ENCODE results near the gene CTSH. TPM values are rescaled to one million over a fixed set of nuclear protein-coding genes. Genes with fewer than 3 reads are reported as not detected.
A peak's percentile ranks its signal among the peaks of the same experiment; 100 is the strongest.
"Not testable (repeated sequence)": the region's sequence is repeated elsewhere in the genome, so short reads cannot be mapped to it uniquely, and the experiment has no call there.

Gene CTSH
- total RNA-seq, 4 donors from 2014 or later = 72.9 to 280 (median 111) TPM

DNA sequence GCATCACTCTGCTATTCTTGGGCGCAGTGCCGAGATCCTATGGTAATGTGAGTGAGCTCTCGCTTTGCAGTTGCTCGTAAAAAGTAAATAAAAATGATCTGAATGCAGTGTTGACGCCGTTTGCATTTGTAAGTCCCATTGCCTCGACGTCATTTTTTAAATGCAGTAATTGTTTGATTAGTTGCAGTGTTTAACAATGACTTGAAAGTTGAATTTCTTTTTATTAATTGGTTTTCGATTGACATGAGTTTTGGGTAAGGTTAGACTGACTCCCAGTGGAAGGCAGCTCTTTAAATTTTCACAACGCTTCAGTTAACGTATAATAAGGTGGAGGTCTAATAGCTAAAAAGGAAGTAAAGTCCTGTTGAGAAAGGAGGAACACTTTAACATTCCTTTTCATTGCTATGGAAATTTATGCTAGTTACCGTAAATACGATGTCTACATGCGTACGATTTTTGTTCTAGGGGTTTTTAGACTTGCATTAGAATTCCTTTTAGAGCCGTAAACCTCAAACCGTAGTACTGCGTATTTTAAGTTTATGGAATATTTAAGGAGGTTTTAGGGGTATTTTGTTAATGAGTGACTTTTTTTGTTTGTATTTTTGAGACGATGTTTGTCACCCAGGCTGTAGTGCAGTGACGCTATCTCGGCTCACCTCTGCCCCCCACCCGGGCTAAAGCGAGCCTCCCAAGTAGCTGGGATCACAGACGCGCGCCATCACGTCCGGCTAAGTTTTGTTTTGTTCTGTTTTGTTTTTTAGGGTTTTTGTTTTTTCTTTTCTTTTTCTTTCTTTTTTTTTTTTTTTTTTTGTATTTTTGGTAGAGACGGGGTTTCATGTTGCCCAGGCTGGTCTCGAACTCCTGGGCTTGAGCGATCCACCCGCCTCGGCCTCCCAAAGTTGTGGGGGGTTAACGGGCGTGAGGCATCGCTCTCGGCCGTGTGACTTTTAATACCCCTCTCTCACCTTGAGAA, 70.8 kb downstream of the CTSH start:
- H3K27me3 ChIP-seq = no peaks in the 10 kb centered on the region
- H3K9me3 ChIP-seq = no peaks in the 10 kb centered on the region
- peak; percentile 30 to 31 for DNase-seq
- H3K4me1 ChIP-seq = peaks cover 0 to 3% of the 10 kb centered on the region in 2 donors
- no peaks in the 10 kb centered on the region for H3K36me3 ChIP-seq
- peak overlapping the region; percentile 95 to 98 for H3K27ac ChIP-seq
- TF ChIP-seq POLR2A (IDR thresholded peaks at IDR 0.05) = no peak
- TF ChIP-seq, protein P1, sequence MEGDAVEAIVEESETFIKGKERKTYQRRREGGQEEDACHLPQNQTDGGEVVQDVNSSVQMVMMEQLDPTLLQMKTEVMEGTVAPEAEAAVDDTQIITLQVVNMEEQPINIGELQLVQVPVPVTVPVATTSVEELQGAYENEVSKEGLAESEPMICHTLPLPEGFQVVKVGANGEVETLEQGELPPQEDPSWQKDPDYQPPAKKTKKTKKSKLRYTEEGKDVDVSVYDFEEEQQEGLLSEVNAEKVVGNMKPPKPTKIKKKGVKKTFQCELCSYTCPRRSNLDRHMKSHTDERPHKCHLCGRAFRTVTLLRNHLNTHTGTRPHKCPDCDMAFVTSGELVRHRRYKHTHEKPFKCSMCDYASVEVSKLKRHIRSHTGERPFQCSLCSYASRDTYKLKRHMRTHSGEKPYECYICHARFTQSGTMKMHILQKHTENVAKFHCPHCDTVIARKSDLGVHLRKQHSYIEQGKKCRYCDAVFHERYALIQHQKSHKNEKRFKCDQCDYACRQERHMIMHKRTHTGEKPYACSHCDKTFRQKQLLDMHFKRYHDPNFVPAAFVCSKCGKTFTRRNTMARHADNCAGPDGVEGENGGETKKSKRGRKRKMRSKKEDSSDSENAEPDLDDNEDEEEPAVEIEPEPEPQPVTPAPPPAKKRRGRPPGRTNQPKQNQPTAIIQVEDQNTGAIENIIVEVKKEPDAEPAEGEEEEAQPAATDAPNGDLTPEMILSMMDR (IDR thresholded peaks at IDR 0.05) = peak in 1 of 4 experiments; percentile 6
- peak overlapping the region; percentile 82 to 93 for H3K4me3 ChIP-seq
- intact Hi-C loops (cut with DNase I; ENCODE audit: low total_unique reads) = no loop called here

DNA sequence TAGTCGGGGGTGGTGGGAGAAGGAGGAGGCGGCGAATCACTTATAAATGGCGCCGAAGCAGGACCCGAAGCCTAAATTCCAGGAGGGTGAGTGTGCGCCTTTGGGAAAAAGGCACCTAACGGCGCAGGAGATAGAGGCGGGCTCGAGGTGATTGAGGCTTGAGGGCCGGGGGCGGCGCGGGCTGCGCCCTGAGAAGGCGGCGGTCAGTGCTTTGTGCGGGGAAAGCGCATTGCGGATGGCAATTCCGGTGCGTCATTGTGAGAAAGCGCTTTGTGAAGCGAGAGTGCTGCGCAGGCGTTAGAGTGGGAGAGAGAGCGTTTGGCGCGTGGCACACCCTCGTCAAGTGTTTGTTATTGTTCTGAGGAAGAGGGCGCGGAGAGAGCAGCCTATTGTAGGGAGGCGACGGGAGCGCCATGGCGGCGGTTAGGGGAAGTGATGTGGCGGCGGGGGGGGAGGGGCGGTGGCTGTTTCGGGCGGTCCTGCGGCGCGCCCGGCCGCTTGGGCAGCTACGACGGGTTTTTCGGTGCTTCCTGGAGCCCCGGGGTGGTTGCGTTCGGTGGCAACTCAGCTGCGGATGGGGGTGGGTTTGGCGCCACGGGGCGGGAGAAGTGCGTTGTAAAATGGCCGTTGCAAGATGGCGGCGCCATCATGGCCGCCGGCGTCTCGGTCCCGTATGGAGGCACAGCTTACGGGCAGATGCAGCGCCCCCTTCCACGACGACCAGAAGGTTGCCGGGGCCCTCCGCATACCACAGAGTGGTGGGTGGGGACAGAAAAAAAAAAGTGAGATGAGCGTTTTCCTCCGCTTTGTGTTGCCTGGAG, 71.7 kb downstream of the CTSH start:
- peak; percentile 70 to 72 for DNase-seq
- TF ChIP-seq, protein P1 (IDR thresholded peaks at IDR 0.05) = peak in 2 of 4 experiments; percentile 29 to 37
- peak in 1 of 2 donors; percentile 75 for TF ChIP-seq POLR2A (IDR thresholded peaks at IDR 0.05)
- intact Hi-C loops (cut with DNase I; ENCODE audit: low total_unique reads) = no loop called here

DNA sequence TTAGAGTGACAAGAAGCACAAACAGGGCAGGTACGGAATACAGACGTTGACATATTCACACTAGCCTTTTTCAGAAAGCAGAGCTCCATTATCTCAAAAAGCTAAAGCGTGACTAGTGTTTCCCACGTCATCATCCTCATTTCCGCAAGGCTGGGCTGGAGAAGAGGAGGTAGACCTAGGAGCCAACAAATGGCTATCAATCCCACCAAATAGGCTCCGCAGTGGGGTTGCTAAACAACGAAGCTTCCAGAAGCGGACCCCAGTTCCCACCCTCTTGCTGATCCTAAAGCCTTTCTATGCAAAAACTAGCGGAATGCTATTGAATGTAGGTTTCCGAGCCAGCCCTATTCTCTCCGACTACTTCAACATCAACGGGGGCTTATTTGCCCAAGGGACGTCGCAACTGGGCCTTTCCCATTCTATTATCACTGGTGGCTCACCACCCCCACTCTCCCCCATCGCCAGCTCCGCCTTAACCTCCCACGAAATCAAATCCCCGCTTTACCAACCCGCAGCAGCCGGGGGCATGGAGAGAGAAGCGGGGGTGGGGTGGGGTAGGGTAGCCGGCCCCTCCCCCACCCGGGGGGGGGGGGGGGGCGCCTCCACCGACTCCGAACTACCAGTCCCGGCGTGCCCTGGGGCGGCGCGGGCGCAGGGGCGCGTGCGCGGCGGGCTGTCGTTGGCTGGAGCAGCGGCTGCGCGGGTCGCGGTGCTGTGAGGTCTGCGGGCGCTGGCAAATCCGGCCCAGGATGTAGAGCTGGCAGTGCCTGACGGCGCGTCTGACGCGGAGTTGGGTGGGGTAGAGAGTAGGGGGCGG, 72.5 kb downstream of the CTSH start, which contains the start of gene MORF4L1:
Gene MORF4L1 (plus strand): TSS at position 736 of the 817 bp plus-strand sequence. CDS start 128 bp downstream, outside the sequence.
- H3K36me3 ChIP-seq = no peaks in the 10 kb centered on the region
- peaks cover 0 to 3% of the 10 kb centered on the region in 2 donors for H3K4me1 ChIP-seq
- H3K27me3 ChIP-seq = no peaks in the 10 kb centered on the region
- peak; percentile 95 to 96 for DNase-seq
- H3K9me3 ChIP-seq = no peaks in the 10 kb centered on the region
- H3K27ac ChIP-seq = peak within 1 kb of the TSS; percentile 95 to 98
- TF ChIP-seq POLR2A (IDR thresholded peaks at IDR 0.05) = peak; percentile 69 to 83
- TF ChIP-seq, protein P1 (IDR thresholded peaks at IDR 0.05) = no peak
- peak within 1 kb of the TSS; percentile 82 to 93 for H3K4me3 ChIP-seq
- intact Hi-C loops (cut with DNase I; ENCODE audit: low total_unique reads) = no loop called here

More for the DNA sequence above, 71.7 kb downstream of the CTSH start:
- H3K4me3 ChIP-seq = peak overlapping the region; percentile 82 to 93
- H3K36me3 ChIP-seq = no peaks in the 10 kb centered on the region
- H3K4me1 ChIP-seq = peaks cover 0 to 3% of the 10 kb centered on the region in 2 donors
- no peaks in the 10 kb centered on the region for H3K9me3 ChIP-seq
- H3K27me3 ChIP-seq = no peaks in the 10 kb centered on the region
- peak overlapping the region; percentile 95 to 98 for H3K27ac ChIP-seq

DNA sequence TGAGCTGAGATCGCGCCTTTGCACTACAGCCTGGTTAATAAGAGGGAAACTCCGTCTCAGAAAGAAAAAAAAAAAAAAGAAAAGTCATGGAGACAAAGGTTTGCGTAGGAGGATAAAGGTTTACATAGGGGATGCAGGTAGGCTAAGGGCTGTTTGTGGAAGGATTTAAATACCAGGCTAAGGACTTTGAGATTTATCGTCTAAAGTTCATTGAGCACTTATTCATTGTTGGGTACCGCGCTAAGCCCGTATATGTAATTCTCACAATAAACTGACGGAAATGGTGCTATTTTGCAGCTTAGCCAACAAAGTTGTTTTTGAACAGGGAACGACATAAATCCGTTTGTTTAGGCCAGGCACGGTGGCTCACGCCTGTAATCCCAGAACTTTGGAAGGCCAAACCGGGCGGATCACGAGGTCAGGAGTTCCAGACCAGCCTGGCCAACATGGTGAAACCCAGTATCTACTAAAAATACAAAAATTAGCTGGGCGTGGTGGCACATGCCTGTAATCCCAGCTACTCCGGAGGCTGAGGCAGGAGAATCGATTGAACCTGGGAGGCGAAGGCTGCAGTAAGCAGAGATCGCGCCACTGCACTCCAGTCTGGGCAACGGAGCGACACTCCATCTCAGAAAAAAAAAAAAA, 73.2 kb downstream of the CTSH start:
- DNase-seq = not testable (repeated sequence)
- H3K4me3 ChIP-seq = peak overlapping the region in 1 of 2 donors; percentile 82

More for the DNA sequence above, 73.2 kb downstream of the CTSH start:
- H3K27me3 ChIP-seq; H3K9me3 ChIP-seq; H3K4me1 ChIP-seq; intact Hi-C loops (cut with DNase I; ENCODE audit: low total_unique reads); H3K36me3 ChIP-seq: not testable (repeated sequence)
- peak overlapping the region; percentile 95 to 98 for H3K27ac ChIP-seq

Small RNAs within 50 kb of the gene (small RNA-seq; reads per million reads assigned to genes)
- not detected for gene RNU6-415P

Other genes starting within 250 kb of the CTSH start
- gene ADAMTS7, start 133.6 kb downstream of the CTSH start, total RNA-seq = 10 to 100 TPM in 2 of 4 donors, 1 to 10 TPM in 1, under 1 TPM in 1; 0.29 to 21.4 (median 7.5) TPM
- gene MORF4L1, start 72.2 kb downstream of the CTSH start, total RNA-seq = 100 to 1,000 TPM; 106 to 955 (median 278) TPM
- 1 to 10 TPM in 2 of 4 donors, under 1 TPM in 1, not detected in 1; 0.21 to 3.4 (median 1.8) TPM for gene RASGRF1, start 145.7 kb upstream of the CTSH start, total RNA-seq